Eye (tissue), 1 donor: ENCODE measurements around the gene HSF5.

Source experiments
- DNase-seq: peaks from one replicate; pipeline ENCODE4 v3.0.0-alpha.2; 2015

The HSF5 gene

DNA sequence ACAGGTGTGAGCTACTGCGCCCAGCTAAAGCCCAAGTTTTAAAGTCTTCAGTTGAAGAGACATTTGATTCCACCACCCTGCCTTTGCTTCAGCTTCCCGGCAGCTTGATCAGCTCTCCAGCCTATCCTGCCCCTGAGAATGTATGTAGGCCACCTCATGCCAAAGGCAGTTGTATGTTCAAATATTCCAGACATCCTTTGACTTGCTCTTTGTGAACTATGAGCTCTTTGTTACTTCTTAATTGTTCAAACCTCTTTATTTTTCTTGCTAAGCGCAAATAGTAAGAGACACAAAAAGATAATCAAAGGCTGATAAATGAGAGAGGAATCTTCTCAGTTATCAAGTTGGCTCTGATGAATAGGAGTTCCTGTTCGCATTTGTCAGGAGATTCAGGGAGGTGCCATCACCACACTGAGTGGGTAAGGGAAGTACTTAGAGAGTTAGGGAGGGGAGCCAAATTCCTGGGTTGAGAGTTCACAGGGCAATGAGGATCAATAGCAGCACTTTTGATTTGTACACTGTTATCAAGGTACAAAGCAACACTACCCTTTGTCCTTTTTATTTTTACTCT lies 104.2 kb downstream of the HSF5 start:
- DNase-seq, result no peak

GRCh38 chr17:58382872-58383242 lies 105.4 kb downstream of the HSF5 start:
- no peak for DNase-seq

- no peak for DNase-seq
These were observed 105.9 kb downstream of the HSF5 start for GRCh38 chr17:58382108-58382871.

DNA sequence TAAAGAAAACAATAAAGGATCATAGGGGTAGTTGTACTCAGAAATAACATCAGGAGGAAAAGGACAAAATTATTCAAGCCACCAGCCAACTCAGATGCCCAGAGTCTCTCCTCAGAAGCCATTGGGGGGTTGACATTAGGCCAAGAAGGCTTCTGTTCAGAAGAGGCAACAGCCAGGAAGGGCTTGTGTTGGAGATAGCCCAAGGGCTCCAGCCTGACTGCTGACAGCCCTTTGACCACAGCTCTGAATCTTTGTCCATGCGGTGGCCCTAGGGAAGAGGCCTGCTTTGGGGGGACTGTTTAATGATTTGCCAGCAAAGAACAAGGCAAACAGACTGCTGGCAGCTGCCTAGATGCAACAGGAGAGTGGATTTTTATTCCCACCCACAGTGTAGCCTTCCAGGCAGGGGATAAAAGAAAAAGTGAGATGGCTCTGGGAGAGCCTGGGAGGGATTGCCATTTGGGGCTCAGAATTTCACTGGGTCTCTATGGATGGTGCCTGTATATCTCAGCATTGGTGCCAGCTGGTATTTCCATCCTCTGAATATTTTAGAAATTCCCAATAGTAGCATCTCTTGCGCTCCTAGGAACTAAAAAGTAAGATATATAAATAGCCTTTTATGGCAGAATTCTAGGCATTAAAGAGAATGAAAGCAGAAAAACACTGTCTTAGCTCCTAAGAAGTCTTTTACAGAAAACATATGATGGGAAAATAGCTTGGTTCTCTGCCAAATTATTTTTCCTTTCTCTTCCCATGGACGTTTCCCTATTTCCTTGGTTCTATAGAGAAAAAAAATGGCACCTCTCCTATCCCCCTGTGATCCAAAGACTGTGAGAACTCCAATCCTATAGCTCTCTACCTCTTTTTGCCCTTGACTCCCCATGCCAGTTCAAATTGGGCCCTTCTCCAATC lies 106.8 kb downstream of the HSF5 start:
- no peak for DNase-seq

DNA sequence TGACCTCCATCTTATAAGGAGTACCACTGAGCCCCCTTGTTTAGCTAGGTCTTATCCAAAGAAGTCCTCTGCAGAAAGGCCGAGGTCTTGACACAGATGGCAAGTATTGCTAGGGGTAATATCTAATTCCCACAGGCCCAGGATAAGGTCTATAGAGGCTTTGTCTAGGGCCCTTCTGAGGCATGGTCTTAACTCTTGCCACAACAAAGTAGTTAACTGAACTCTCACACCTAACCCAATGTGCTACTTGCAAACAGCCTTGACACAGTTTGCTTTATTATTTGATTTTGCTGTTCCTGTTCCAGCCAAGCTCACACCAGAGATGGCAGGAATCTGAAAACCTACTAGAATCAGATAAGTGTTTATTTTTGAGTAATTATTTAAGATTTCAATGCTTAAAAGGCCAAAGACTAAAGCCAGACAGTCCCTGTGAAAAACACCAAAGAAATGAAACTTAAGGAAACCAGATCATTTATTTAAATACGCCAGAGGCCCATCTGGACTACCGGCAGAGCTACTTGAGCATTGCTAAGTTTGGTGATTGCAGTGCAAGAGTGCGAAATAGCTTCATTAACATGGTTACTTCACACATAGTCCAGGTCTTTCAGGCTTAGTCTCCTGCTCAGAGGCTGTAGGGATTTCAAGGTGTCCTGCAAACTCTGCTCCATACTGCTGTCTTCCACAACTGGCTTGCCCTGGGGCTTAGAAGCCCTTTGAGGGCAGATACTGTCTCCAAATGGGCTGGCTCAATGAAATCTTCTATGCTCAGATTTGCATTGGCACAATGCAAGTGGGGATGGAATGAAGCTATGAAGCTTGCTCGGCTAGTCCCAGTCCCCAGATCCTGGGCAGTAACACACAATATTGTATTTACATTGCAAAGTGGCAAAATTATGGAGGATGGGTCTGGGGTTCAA lies 107.7 kb downstream of the HSF5 start:
- no peak for DNase-seq

GRCh38 chr17:58379511-58379824 lies 108.7 kb downstream of the HSF5 start:
- DNase-seq, result no peak

DNA sequence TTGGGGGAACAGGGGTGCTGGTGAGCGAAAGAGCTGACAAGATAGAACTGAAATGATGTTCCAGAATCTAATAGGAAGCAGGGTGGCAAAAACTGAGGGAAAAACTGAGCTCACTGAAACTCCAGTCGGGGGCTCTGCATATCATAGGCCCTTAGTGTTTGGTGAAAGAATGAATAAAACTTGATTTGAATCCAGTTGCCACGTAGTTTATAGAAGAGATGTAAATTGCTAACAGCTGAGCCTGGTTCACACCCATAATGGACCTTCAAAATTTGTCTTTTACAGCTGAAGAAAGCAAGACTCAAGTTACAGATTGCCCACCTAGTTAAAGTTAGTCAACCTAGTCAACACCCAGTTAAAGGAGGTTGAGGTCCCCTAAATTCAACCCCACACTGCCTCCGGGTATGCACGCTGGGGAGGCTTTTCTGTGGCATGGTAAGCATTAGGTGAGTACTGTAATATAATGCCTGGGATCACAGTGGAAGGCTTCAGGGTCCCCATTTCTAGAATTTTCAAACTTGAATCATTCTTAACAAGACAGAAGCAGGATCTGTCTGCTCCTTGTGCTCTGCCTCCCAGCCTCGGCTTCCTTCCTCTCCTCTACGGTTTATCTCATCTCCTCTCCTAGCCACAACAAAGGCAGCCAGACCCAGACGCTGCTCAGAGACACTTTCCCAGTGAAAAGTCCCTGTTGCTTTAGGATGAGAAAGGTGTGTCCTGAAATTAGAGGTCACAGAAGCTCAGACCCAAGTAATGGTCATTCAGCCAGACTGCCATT lies 109.3 kb downstream of the HSF5 start:
- no peak for DNase-seq

GRCh38 chr17:58377661-58378060 lies 110.5 kb downstream of the HSF5 start:
- DNase-seq, result no peak

- peak; percentile 45 for DNase-seq
These were observed 111.1 kb downstream of the HSF5 start for GRCh38 chr17:58377093-58377601.

DNA sequence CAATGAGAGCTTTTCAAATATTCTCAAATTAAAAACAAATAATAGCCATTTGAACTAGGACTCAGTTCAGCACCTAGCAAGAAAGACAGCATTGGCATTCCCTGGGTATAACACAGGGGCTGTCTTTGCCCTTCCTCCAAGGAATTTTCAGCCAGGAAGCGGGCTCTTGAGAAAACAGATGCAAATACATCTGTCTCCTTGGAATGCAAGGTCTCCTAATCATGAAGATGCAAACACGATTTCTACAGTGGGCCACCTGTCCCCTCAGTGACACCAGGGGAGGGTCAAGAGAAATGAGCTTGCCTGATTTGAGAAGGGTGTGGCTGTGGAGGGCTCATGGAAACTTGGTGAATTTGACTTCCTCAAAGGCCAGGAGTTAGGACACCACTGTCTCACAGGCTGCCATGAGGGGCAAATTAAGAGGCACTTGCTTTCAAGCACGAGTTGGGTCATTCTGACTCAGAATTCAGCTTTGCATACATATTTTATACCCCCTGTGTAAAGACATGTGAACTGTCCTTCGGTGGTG lies 111.7 kb downstream of the HSF5 start:
- DNase-seq, result no peak

GRCh38 chr17:58375811-58376210 lies 112.4 kb downstream of the HSF5 start:
- DNase-seq, result no peak

DNA sequence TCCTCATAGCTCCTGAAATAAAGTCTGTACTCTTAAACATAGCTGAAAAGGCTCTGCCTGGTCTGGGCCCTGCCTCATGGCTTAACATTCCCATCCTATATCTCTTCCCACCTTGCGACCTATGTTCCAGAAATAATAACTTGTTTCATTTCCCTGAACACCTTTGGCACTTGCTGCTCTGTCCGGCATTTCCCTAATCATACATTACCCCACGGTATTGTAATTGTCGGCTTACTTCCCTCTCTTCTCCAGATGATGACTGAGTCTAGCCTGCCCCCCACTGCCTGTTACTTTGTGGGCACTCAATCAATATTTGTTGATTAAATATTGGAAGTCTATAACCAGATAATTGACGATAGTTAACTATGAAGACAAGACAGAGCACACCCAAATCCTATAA lies 113.0 kb downstream of the HSF5 start:
- DNase-seq, result no peak

- no peak for DNase-seq
These were observed 114.3 kb downstream of the HSF5 start for GRCh38 chr17:58373923-58374322.

- no peak for DNase-seq
These were observed 115.2 kb downstream of the HSF5 start for GRCh38 chr17:58373003-58373402.

DNA sequence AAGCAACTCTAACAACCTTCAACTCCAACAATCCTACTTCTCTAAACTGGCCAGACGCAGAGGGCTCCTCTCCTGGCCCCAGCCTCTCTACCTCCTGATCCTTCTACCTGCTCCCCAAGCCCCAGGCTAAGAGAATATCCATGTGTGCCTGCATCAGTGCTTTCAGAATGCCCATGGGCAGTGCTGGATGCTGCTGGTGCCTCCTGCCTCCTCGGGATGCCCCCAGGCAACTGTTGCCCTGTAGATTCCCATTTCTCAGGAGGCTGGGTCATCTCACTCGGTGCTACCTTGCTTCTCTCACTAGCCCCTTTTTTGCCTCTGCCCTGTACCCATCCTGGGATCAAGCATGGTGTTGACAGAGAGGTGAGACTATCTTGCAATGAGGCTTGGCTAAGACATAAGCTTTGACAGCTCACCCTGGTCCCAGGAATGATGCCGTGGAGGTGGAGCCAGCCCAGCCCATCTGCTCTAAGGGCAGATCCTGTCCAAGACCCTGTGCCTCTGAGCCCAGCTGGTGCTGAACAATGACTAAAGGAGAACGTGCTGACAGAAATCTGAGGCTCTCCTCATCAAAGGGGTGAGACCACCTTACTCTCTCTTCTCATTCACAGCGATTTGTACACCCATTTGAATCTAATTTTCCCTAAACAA lies 116.8 kb downstream of the HSF5 start:
- no peak for DNase-seq

GRCh38 chr17:58370716-58371115 lies 117.5 kb downstream of the HSF5 start:
- no peak for DNase-seq

DNA sequence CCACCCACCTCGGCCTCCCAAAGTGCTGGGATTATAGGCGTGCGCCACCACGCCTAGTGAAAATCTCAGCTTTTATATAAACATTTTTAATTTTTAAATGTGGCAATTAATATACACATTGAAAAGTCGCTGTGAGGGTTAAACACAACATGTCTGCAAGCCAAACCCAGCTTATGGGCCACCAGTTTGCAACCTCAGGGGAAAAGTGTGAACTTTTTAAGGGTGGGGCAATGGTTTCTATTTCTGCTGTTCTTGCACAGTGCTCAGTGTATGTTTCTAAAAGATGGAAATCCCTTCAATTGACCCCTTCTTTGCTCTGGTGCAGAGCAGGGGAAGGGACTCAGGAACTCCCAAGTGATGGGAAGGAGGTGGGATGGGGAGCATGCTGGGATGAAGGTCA lies 117.9 kb downstream of the HSF5 start:
- no peak for DNase-seq
